SK-N-SH (cell line): Measurements from ENCODE around the gene CC2D2B.

Source experiments
- EP300 ChIP-seq, 2 experiments: IDR thresholded peaks; 2 replicates each; pipeline versions ENCODE4 v1.4.0 to v1.6.1; 2012; ENCODE audit warnings: borderline replicate concordance in 1 of 2, low read depth in 1 of 2, low read length in 1 of 2
- RAD21 ChIP-seq: IDR thresholded peaks from 2 replicates; pipeline ENCODE4 v1.6.1; 2012; ENCODE audit warnings: mild to moderate bottlenecking, low read length
- TAF1 ChIP-seq: IDR thresholded peaks from 2 replicates; pipeline ENCODE4 v1.6.1; 2012; ENCODE audit warnings: low read depth, mild to moderate bottlenecking, low read length, moderate library complexity, borderline replicate concordance
- TCF12 ChIP-seq: IDR thresholded peaks from 2 replicates; pipeline ENCODE4 v1.4.0; 2012
- TEAD4 ChIP-seq: IDR thresholded peaks from 2 replicates; pipeline ENCODE4 v1.4.0; 2012; ENCODE audit warnings: mild to moderate bottlenecking, borderline replicate concordance; ENCODE audit not compliant: insufficient read depth
- TF ChIP-seq, protein P1 (sequence below): fragments of 200-600 bp; sonication (generic); IDR thresholded peaks from 2 replicates; pipeline ENCODE4 v1.6.1; 2017; ENCODE audit warnings: antibody characterized with exemption, mild to moderate bottlenecking, moderate library complexity
- TF ChIP-seq, protein P2 (sequence below): IDR thresholded peaks from 2 replicates; pipeline ENCODE4 v1.4.0; 2012; ENCODE audit warnings: low read depth
- TF ChIP-seq, protein P3 (sequence below): IDR thresholded peaks from 2 replicates; pipeline ENCODE4 v1.6.1; 2012; ENCODE audit warnings: mild to moderate bottlenecking, low read depth, low read length, moderate library complexity

GRCh38 chr10:95963202-95963990 lies 55.6 kb downstream of the CC2D2B start:
- TF ChIP-seq EP300 (IDR thresholded peaks at IDR 0.05; ENCODE audit: borderline replicate concordance in 1 of 2, low read depth in 1 of 2, low read length in 1 of 2) (no peak), TCF12 (no peak), TAF1 (no peak), RAD21 (no peak), TEAD4 (no peak)
- TF ChIP-seq, protein P1, sequence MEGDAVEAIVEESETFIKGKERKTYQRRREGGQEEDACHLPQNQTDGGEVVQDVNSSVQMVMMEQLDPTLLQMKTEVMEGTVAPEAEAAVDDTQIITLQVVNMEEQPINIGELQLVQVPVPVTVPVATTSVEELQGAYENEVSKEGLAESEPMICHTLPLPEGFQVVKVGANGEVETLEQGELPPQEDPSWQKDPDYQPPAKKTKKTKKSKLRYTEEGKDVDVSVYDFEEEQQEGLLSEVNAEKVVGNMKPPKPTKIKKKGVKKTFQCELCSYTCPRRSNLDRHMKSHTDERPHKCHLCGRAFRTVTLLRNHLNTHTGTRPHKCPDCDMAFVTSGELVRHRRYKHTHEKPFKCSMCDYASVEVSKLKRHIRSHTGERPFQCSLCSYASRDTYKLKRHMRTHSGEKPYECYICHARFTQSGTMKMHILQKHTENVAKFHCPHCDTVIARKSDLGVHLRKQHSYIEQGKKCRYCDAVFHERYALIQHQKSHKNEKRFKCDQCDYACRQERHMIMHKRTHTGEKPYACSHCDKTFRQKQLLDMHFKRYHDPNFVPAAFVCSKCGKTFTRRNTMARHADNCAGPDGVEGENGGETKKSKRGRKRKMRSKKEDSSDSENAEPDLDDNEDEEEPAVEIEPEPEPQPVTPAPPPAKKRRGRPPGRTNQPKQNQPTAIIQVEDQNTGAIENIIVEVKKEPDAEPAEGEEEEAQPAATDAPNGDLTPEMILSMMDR, result no peak
- TF ChIP-seq, protein P2, sequence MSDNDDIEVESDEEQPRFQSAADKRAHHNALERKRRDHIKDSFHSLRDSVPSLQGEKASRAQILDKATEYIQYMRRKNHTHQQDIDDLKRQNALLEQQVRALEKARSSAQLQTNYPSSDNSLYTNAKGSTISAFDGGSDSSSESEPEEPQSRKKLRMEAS, result no peak
- TF ChIP-seq, protein P3, sequence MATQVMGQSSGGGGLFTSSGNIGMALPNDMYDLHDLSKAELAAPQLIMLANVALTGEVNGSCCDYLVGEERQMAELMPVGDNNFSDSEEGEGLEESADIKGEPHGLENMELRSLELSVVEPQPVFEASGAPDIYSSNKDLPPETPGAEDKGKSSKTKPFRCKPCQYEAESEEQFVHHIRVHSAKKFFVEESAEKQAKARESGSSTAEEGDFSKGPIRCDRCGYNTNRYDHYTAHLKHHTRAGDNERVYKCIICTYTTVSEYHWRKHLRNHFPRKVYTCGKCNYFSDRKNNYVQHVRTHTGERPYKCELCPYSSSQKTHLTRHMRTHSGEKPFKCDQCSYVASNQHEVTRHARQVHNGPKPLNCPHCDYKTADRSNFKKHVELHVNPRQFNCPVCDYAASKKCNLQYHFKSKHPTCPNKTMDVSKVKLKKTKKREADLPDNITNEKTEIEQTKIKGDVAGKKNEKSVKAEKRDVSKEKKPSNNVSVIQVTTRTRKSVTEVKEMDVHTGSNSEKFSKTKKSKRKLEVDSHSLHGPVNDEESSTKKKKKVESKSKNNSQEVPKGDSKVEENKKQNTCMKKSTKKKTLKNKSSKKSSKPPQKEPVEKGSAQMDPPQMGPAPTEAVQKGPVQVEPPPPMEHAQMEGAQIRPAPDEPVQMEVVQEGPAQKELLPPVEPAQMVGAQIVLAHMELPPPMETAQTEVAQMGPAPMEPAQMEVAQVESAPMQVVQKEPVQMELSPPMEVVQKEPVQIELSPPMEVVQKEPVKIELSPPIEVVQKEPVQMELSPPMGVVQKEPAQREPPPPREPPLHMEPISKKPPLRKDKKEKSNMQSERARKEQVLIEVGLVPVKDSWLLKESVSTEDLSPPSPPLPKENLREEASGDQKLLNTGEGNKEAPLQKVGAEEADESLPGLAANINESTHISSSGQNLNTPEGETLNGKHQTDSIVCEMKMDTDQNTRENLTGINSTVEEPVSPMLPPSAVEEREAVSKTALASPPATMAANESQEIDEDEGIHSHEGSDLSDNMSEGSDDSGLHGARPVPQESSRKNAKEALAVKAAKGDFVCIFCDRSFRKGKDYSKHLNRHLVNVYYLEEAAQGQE, result no peak
